Karpas-422 (cell line): Measurements from ENCODE around the gene SUPT3H. TPM values are rescaled to one million over a fixed set of nuclear protein-coding genes. Genes with fewer than 3 reads are reported as not detected.

Experiments
- DNase-seq: peaks from one replicate; pipeline ENCODE4 v3.0.0-alpha.2; 2015
- H2AFZ ChIP-seq: fragments of 200-600 bp; sonication (generic); 2 replicates; pipeline ENCODE4 v1.6.1; 2014; ENCODE audit warnings: antibody characterized with exemption, low read length, mixed read lengths
- H3K27ac ChIP-seq: fragments of 200-600 bp; sonication (generic); 2 replicates; pipeline ENCODE4 v1.5.1; 2014; ENCODE audit warnings: mild to moderate bottlenecking, low read length, moderate library complexity
- H3K27me3 ChIP-seq: fragments of 200-600 bp; sonication (generic); 2 replicates; pipeline ENCODE4 v1.6.1; 2014; ENCODE audit warnings: low read length, mixed read lengths
- H3K36me3 ChIP-seq: fragments of 200-600 bp; sonication (generic); 2 replicates; pipeline ENCODE4 v1.6.1; 2014; ENCODE audit warnings: low read length, mixed read lengths; ENCODE audit not compliant: insufficient read depth
- H3K4me1 ChIP-seq: fragments of 200-600 bp; sonication (generic); 2 replicates; pipeline ENCODE4 v1.6.1; 2014; ENCODE audit warnings: mild to moderate bottlenecking, low read length, mixed read lengths
- H3K4me2 ChIP-seq: fragments of 200-600 bp; sonication (generic); 2 replicates; pipeline ENCODE4 v1.6.1; 2014; ENCODE audit warnings: low read length, low read depth, mild to moderate bottlenecking; ENCODE audit not compliant: poor library complexity, severe bottlenecking
- H3K4me3 ChIP-seq: fragments of 200-600 bp; sonication (generic); 2 replicates; pipeline ENCODE4 v1.5.1; 2014; ENCODE audit warnings: mild to moderate bottlenecking, antibody characterized with exemption, low read length, mixed read lengths
- H3K79me2 ChIP-seq: fragments of 200-600 bp; sonication (generic); 2 replicates; pipeline ENCODE4 v1.6.1; 2014; ENCODE audit warnings: mild to moderate bottlenecking, low read length, mixed read lengths
- H3K9ac ChIP-seq: fragments of 200-600 bp; sonication (generic); 2 replicates; pipeline ENCODE4 v1.6.0; 2014; ENCODE audit warnings: low read length
- H3K9me2 ChIP-seq: fragments of 200-600 bp; sonication (generic), shearing (Covaris generic); replicated peaks from 2 replicates; pipeline ENCODE4 v1.6.0; 2014; ENCODE audit warnings: mild to moderate bottlenecking, low read length, moderate library complexity; ENCODE audit not compliant: insufficient read depth
- H3K9me3 ChIP-seq: fragments of 300-700, 200-600 bp; sonication (generic); 2 replicates; pipeline ENCODE4 v1.6.1; 2014; ENCODE audit warnings: low read length, mixed read lengths
- H4K20me1 ChIP-seq: fragments of 200-600 bp; sonication (generic); 2 replicates; pipeline ENCODE4 v1.6.1; 2014; ENCODE audit warnings: mild to moderate bottlenecking, antibody characterized with exemption, low read length, low read depth; ENCODE audit not compliant: insufficient read depth
- total RNA-seq: library from RNA; depleted of rRNA; stranded (reverse); fragments of >200 nt; shearing (Covaris generic); gene quantifications from 2 replicates; pipeline ENCODE4 v1.2.3, GENCODE V29; 2014; ENCODE audit warnings: low replicate concordance

SUPT3H gene
- total RNA-seq, 1 experiment from 2014 or later: 2.6 TPM

- no peak overlapping the region for H3K4me2 ChIP-seq
- no peaks in the 10 kb centered on the region for H4K20me1 ChIP-seq
- H3K9me3 ChIP-seq: no peaks in the 10 kb centered on the region
- H3K4me3 ChIP-seq: no peak overlapping the region
- H3K27me3 ChIP-seq: no peaks in the 10 kb centered on the region
- no peaks in the 10 kb centered on the region for H3K36me3 ChIP-seq
- H3K27ac ChIP-seq: no peak overlapping the region
- no peak for DNase-seq
- H3K9me2 ChIP-seq: no peaks in the 10 kb centered on the region
- H3K79me2 ChIP-seq: no peaks in the 10 kb centered on the region
- no peaks in the 10 kb centered on the region for H3K4me1 ChIP-seq
- H3K9ac ChIP-seq: no peak overlapping the region
- no peak overlapping the region for H2AFZ ChIP-seq
Measured at GRCh38 chr6:44940367-44940766, 437.4 kb downstream of the SUPT3H start.

- Histone ChIP-seq H3K4me3 (no peak overlapping the region), H3K4me2 (no peak overlapping the region), H3K36me3 (no peaks in the 10 kb centered on the region), H3K9ac (no peak overlapping the region), H3K9me3 (no peaks in the 10 kb centered on the region), H3K9me2 (no peaks in the 10 kb centered on the region), H2AFZ (no peak overlapping the region), H3K27ac (no peak overlapping the region), H3K27me3 (no peaks in the 10 kb centered on the region), H3K79me2 (no peaks in the 10 kb centered on the region), H4K20me1 (no peaks in the 10 kb centered on the region), H3K4me1 (peaks cover 2% of the 10 kb centered on the region; the same call in 1 of the 2 replicates)
- no peak for DNase-seq
Measured at GRCh38 chr6:44935693-44936300, 441.9 kb downstream of the SUPT3H start.

- Histone ChIP-seq H3K9ac (no peak overlapping the region), H3K4me3 (no peak overlapping the region), H2AFZ (no peak overlapping the region), H3K9me3 (no peaks in the 10 kb centered on the region), H3K4me1 (peaks cover 2% of the 10 kb centered on the region; the same call in 1 of the 2 replicates), H3K27ac (no peak overlapping the region), H4K20me1 (no peaks in the 10 kb centered on the region), H3K9me2 (no peaks in the 10 kb centered on the region), H3K36me3 (no peaks in the 10 kb centered on the region), H3K79me2 (no peaks in the 10 kb centered on the region), H3K27me3 (no peaks in the 10 kb centered on the region), H3K4me2 (peak overlapping the region; percentile 29)
- DNase-seq: no peak
Measured at GRCh38 chr6:44933108-44933507, 444.6 kb downstream of the SUPT3H start.

GRCh38 chr6:44932651-44933091 is 445.1 kb downstream of the SUPT3H start:
- H3K9me2 ChIP-seq: no peaks in the 10 kb centered on the region
- H3K36me3 ChIP-seq: no peaks in the 10 kb centered on the region
- H3K27ac ChIP-seq: no peak overlapping the region
- H3K9ac ChIP-seq: no peak overlapping the region
- no peaks in the 10 kb centered on the region for H3K27me3 ChIP-seq
- DNase-seq: no peak
- no peak overlapping the region for H2AFZ ChIP-seq
- peaks cover 2% of the 10 kb centered on the region; the same call in 1 of the 2 replicates for H3K4me1 ChIP-seq
- H3K4me3 ChIP-seq: no peak overlapping the region
- H3K9me3 ChIP-seq: no peaks in the 10 kb centered on the region
- no peaks in the 10 kb centered on the region for H3K79me2 ChIP-seq
- H4K20me1 ChIP-seq: no peaks in the 10 kb centered on the region
- H3K4me2 ChIP-seq: no peak overlapping the region

- no peak overlapping the region for H3K9ac ChIP-seq
- H3K4me2 ChIP-seq: no peak overlapping the region
- no peak overlapping the region for H3K27ac ChIP-seq
- DNase-seq: no peak
- no peak overlapping the region for H2AFZ ChIP-seq
- H3K9me2 ChIP-seq: no peaks in the 10 kb centered on the region
- no peaks in the 10 kb centered on the region for H3K79me2 ChIP-seq
- H3K27me3 ChIP-seq: no peaks in the 10 kb centered on the region
- peaks cover 2% of the 10 kb centered on the region; the same call in 1 of the 2 replicates for H3K4me1 ChIP-seq
- no peaks in the 10 kb centered on the region for H3K9me3 ChIP-seq
- H3K4me3 ChIP-seq: no peak overlapping the region
- H3K36me3 ChIP-seq: no peaks in the 10 kb centered on the region
- H4K20me1 ChIP-seq: no peaks in the 10 kb centered on the region
Measured at GRCh38 chr6:44931385-44931784, 446.3 kb downstream of the SUPT3H start.

- no peaks in the 10 kb centered on the region for H3K9me2 ChIP-seq
- no peaks in the 10 kb centered on the region for H3K4me1 ChIP-seq
- no peak for DNase-seq
Measured at GRCh38 chr6:44926556-44926955, 451.2 kb downstream of the SUPT3H start.

GRCh38 chr6:44925100-44925739 is 452.5 kb downstream of the SUPT3H start:
- H4K20me1 ChIP-seq: no peaks in the 10 kb centered on the region
- no peak overlapping the region for H3K4me3 ChIP-seq
- H3K79me2 ChIP-seq: no peaks in the 10 kb centered on the region
- H3K4me1 ChIP-seq: no peaks in the 10 kb centered on the region
- no peak overlapping the region for H2AFZ ChIP-seq
- H3K9me3 ChIP-seq: no peaks in the 10 kb centered on the region
- H3K27me3 ChIP-seq: 0 out of 2 replicates have a peak, but pooled peaks cover 2% of the 10 kb centered on the region
- H3K9me2 ChIP-seq: no peaks in the 10 kb centered on the region
- H3K9ac ChIP-seq: no peak overlapping the region
- H3K36me3 ChIP-seq: no peaks in the 10 kb centered on the region
- DNase-seq: no peak
- H3K27ac ChIP-seq: no peak overlapping the region
- no peak overlapping the region for H3K4me2 ChIP-seq

More at GRCh38 chr6:44926556-44926955, 451.2 kb downstream of the SUPT3H start:
- Histone ChIP-seq H3K27me3 (0 out of 2 replicates have a peak, but pooled peaks cover 2% of the 10 kb centered on the region), H3K27ac (no peak overlapping the region), H3K36me3 (no peaks in the 10 kb centered on the region), H3K79me2 (no peaks in the 10 kb centered on the region), H3K9me3 (no peaks in the 10 kb centered on the region), H3K4me2 (no peak overlapping the region), H3K4me3 (no peak overlapping the region), H4K20me1 (no peaks in the 10 kb centered on the region), H3K9ac (no peak overlapping the region), H2AFZ (no peak overlapping the region)

GRCh38 chr6:44923444-44923843 is 454.3 kb downstream of the SUPT3H start:
- no peak overlapping the region for H3K27ac ChIP-seq
- no peaks in the 10 kb centered on the region for H4K20me1 ChIP-seq
- 0 out of 2 replicates have a peak, but pooled peaks cover 2% of the 10 kb centered on the region for H3K27me3 ChIP-seq
- H3K9ac ChIP-seq: no peak overlapping the region
- no peaks in the 10 kb centered on the region for H3K79me2 ChIP-seq
- H3K9me2 ChIP-seq: no peaks in the 10 kb centered on the region
- no peaks in the 10 kb centered on the region for H3K9me3 ChIP-seq
- no peaks in the 10 kb centered on the region for H3K36me3 ChIP-seq
- H2AFZ ChIP-seq: no peak overlapping the region
- H3K4me1 ChIP-seq: no peaks in the 10 kb centered on the region
- no peak overlapping the region for H3K4me3 ChIP-seq
- no peak for DNase-seq
- H3K4me2 ChIP-seq: no peak overlapping the region
